Effector CD4-positive, alpha-beta T cell (primary cell): ENCODE data around the gene LRRC32.

Source experiments
- DNase-seq: peaks from one replicate; pipeline ENCODE4 v3.0.0-alpha.2; 2020

The LRRC32 gene

GRCh38 chr11:76661834-76662434, 8.6 kb downstream of the LRRC32 start:
- no peak for DNase-seq

- DNase-seq: no peak
Measured at GRCh38 chr11:76661306-76661751, 9.2 kb downstream of the LRRC32 start.

- no peak for DNase-seq
Measured at GRCh38 chr11:76660533-76661305, 9.8 kb downstream of the LRRC32 start.

GRCh38 chr11:76659672-76660532, 10.6 kb downstream of the LRRC32 start:
- DNase-seq: no peak

GRCh38 chr11:76658651-76659650, 11.6 kb downstream of the LRRC32 start:
- DNase-seq: no peak

- no peak for DNase-seq
Measured at GRCh38 chr11:76658231-76658630, 12.3 kb downstream of the LRRC32 start.

- DNase-seq: no peak
Measured at GRCh38 chr11:76657187-76658170, 13.1 kb downstream of the LRRC32 start.

GRCh38 chr11:76656571-76657081, 13.9 kb downstream of the LRRC32 start:
- no peak for DNase-seq

GRCh38 chr11:76656050-76656531, 14.5 kb downstream of the LRRC32 start:
- no peak for DNase-seq

- no peak for DNase-seq
Measured at GRCh38 chr11:76655501-76656049, 15.0 kb downstream of the LRRC32 start.

- no peak for DNase-seq
Measured at GRCh38 chr11:76654980-76655379, 15.6 kb downstream of the LRRC32 start.

- DNase-seq: no peak
Measured at GRCh38 chr11:76654298-76654851, 16.2 kb downstream of the LRRC32 start.

GRCh38 chr11:76653674-76654284, 16.8 kb downstream of the LRRC32 start:
- no peak for DNase-seq

- no peak for DNase-seq
Measured at GRCh38 chr11:76653012-76653673, 17.4 kb downstream of the LRRC32 start.

GRCh38 chr11:76649851-76650372, 20.6 kb downstream of the LRRC32 start:
- no peak for DNase-seq

GRCh38 chr11:76649011-76649410, 21.5 kb downstream of the LRRC32 start:
- no peak for DNase-seq

- DNase-seq: no peak
Measured at GRCh38 chr11:76648061-76648460, 22.5 kb downstream of the LRRC32 start.

GRCh38 chr11:76646882-76647534, 23.5 kb downstream of the LRRC32 start:
- DNase-seq: no peak
